Fibroblast of lung (primary cell): Measurements from ENCODE around the gene AP2A2. TPM values are rescaled to one million over a fixed set of nuclear protein-coding genes. Genes with fewer than 3 reads are reported as not detected.
A peak's percentile ranks its signal among the peaks of the same experiment; 100 is the strongest.

Experiments used
- DNase-seq, 2 donors: peaks; one replicate each; pipeline versions ENCODE4 v3.0.0 to v3.0.0-alpha.2; 2010; ENCODE audit warnings: low read depth in 2 of 2
- H2AFZ ChIP-seq: 2 replicates; pipeline ENCODE4 v1.5.1; 2012; ENCODE audit warnings: low read length, control low read depth, inconsistent platforms
- H3K27ac ChIP-seq: 2 replicates; pipeline ENCODE4 v1.5.1; 2011; ENCODE audit warnings: low read length, control low read depth; ENCODE audit not compliant: insufficient read depth
- H3K27me3 ChIP-seq: 2 replicates; pipeline ENCODE4 v1.5.1; 2011; ENCODE audit warnings: mild to moderate bottlenecking, low read length; ENCODE audit not compliant: control insufficient read depth, insufficient read depth
- H3K36me3 ChIP-seq: 2 replicates; pipeline ENCODE4 v1.5.1; 2011; ENCODE audit warnings: low read length; ENCODE audit not compliant: control insufficient read depth, insufficient read depth
- H3K4me1 ChIP-seq: 2 replicates; pipeline ENCODE4 v1.5.1; 2011; ENCODE audit warnings: low read length; ENCODE audit not compliant: control insufficient read depth, insufficient read depth; ENCODE audit errors: extremely low read depth
- H3K4me2 ChIP-seq: 2 replicates; pipeline ENCODE4 v1.5.1; 2011; ENCODE audit warnings: low read length, control low read depth; ENCODE audit not compliant: insufficient read depth; ENCODE audit errors: extremely low read depth
- H3K4me3 ChIP-seq, 4 experiments: fragments of 200-600 bp in 1 of 4; sonication (generic) in 1 of 4; replicated peaks in 1 of 4; 2 replicates each; pipeline ENCODE4 v1.5.1; 2011 to 2016; ENCODE audit warnings: low read length in 4 of 4, low read depth in 3 of 4, mild to moderate bottlenecking in 3 of 4, control low read depth in 2 of 4, inconsistent platforms in 1 of 4, mixed read lengths in 1 of 4; ENCODE audit not compliant: insufficient read depth in 1 of 4; ENCODE audit errors: control extremely low read depth in 1 of 4
- H3K79me2 ChIP-seq: 2 replicates; pipeline ENCODE4 v1.5.1; 2012; ENCODE audit warnings: mild to moderate bottlenecking, low read length, inconsistent platforms; ENCODE audit not compliant: control insufficient read depth, insufficient read depth
- H3K9ac ChIP-seq: 2 replicates; pipeline ENCODE4 v1.5.1; 2011; ENCODE audit warnings: mild to moderate bottlenecking, low read length, control low read depth; ENCODE audit not compliant: insufficient read depth
- H3K9me3 ChIP-seq: 2 replicates; pipeline ENCODE4 v1.5.1; 2012; ENCODE audit warnings: low read depth, low read length; ENCODE audit not compliant: control insufficient read depth, insufficient read depth
- H4K20me1 ChIP-seq: 2 replicates; pipeline ENCODE4 v1.5.1; 2011; ENCODE audit warnings: low read length; ENCODE audit not compliant: control insufficient read depth, insufficient read depth; ENCODE audit errors: extremely low read depth
- CTCF ChIP-seq, 2 donors: IDR thresholded peaks in 1 of 2; conservative IDR thresholded peaks in 1 of 2; 1 replicate in 1 of 2; 2 replicates in 1 of 2; pipeline ENCODE4 v1.5.1; 2011 to 2012; ENCODE audit warnings: low read length in 2 of 2, control low read depth in 1 of 2, inconsistent platforms in 1 of 2, low read depth in 1 of 2, mild to moderate bottlenecking in 1 of 2
- EZH2 ChIP-seq: IDR thresholded peaks from 2 replicates; pipeline ENCODE4 v1.5.1; 2012; ENCODE audit warnings: low read length, control low read depth, mild to moderate bottlenecking; ENCODE audit errors: missing control alignments
- polyA plus RNA-seq, 2 donors: library from polyadenylated mRNA; depleted of rRNA in 1 of 2; stranded (reverse) in 1 of 2; unstranded in 1 of 2; fragments of >200 nt; gene quantifications; 2 replicates each; pipeline ENCODE4 v1.2.1, GENCODE V29; 2011 to 2012; ENCODE audit warnings: missing spikeins in 1 of 2
- total RNA-seq: library from RNA; depleted of rRNA; stranded (reverse); fragments of >200 nt; gene quantifications from 2 replicates; pipeline ENCODE4 v1.2.1, GENCODE V29; 2014

The AP2A2 gene
- total and polyA plus RNA-seq, 2 donors (not counting 1 experiment from before 2014, with no cell fraction given) = 21.6 to 46.1 TPM

GRCh38 chr11:978781-979180 lies 53.1 kb downstream of the AP2A2 start:
- Histone ChIP-seq H4K20me1 (no peaks in the 10 kb centered on the region), H3K79me2 (no peaks in the 10 kb centered on the region), H3K9me3 (no peaks in the 10 kb centered on the region), H3K4me1 (no peaks in the 10 kb centered on the region), H3K27me3 (no peaks in the 10 kb centered on the region), H3K36me3 (peaks cover 11% of the 10 kb centered on the region), H3K4me3 (no peak overlapping the region), H2AFZ (no peak overlapping the region), H3K9ac (no peak overlapping the region), H3K4me2 (no peak overlapping the region), H3K27ac (no peak overlapping the region)
- DNase-seq = no peak
- no peak for TF ChIP-seq CTCF (conservative IDR thresholded peaks at IDR 0.05 in 1 of 2, IDR thresholded peaks at IDR 0.05 in 1 of 2; ENCODE audit: low read depth in 1 of 2, low read length in 2 of 2)
- no peak for TF ChIP-seq EZH2

DNA sequence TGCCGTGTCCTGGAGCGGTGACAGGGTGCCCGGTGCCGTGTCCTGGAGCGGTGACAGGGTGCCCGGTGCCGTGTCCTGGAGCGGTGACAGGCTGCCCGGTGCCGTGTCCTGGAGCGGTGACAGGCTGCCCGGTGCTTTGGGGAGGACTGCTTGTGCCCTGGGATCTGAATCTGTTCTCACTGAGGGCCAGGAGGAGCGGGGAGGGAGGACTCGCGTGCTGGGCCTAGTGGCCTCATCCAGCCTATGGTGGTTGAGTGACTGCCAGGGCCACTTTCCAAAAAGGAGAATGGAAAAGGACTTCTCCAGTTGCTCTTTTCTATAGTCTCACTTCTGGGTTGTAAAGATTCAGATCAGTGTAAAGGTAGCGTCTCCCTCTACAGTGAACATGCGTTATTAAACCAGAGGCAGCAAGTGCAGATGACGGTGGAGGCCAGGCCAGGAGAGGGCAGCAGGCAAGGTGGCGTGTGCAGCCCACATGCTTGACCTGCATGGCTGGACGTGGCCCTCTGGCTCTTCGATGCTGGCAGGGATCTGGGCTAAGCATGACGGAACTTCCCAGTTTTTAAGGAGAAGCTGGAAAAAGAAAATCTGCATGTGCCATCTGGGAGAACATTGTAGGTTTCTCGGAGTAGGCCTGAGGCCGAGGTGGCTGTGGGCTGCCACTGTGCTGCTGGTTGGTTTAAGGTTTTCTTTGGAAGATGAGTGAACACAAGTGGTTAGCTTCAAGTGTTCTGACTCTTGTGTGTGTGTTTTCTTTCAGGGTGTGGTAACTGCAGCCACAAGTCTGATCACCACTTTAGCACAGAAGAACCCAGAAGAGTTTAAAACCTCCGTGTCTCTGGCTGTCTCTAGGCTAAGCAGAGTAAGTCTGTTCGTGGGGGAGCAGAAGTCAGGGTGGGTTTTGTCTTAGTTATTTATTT lies 55.0 kb downstream of the AP2A2 start:
- Histone ChIP-seq H3K27ac (no peak overlapping the region), H4K20me1 (no peaks in the 10 kb centered on the region), H3K4me2 (no peak overlapping the region), H3K79me2 (no peaks in the 10 kb centered on the region), H3K27me3 (no peaks in the 10 kb centered on the region), H2AFZ (no peak overlapping the region), H3K36me3 (peaks cover 10% of the 10 kb centered on the region), H3K9me3 (no peaks in the 10 kb centered on the region), H3K4me1 (no peaks in the 10 kb centered on the region), H3K4me3 (no peak overlapping the region), H3K9ac (no peak overlapping the region)
- peak; percentile 15 to 57 for DNase-seq
- TF ChIP-seq EZH2 = no peak
- TF ChIP-seq CTCF (conservative IDR thresholded peaks at IDR 0.05 in 1 of 2, IDR thresholded peaks at IDR 0.05 in 1 of 2; ENCODE audit: low read depth in 1 of 2, low read length in 2 of 2) = no peak

DNA sequence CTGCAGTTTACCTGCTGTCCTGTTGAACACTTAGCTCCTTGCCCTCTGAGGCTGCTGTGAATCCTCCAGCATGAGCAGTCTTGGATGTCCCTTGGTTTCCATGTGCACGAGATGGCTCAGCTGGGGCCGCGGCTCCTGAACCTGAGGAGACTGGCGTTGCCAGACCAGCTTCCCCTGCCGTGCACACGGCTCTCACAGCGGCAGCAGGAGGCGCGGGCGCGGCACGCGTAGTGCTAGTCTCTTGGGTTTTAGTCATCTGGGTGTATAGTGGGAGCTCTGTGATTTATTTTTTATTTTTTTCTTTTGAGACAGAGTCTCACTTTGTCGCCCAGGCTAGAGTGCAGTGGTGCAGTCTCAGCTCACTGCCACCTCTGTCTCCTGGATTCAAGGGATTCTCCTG lies 56.1 kb downstream of the AP2A2 start:
- no peak for TF ChIP-seq EZH2
- TF ChIP-seq CTCF (conservative IDR thresholded peaks at IDR 0.05 in 1 of 2, IDR thresholded peaks at IDR 0.05 in 1 of 2; ENCODE audit: low read depth in 1 of 2, low read length in 2 of 2) = no peak
- no peaks in the 10 kb centered on the region for H4K20me1 ChIP-seq
- H3K36me3 ChIP-seq = peaks cover 17% of the 10 kb centered on the region
- no peak overlapping the region for H3K27ac ChIP-seq
- no peak overlapping the region for H3K9ac ChIP-seq
- H3K4me3 ChIP-seq = no peak overlapping the region
- no peaks in the 10 kb centered on the region for H3K9me3 ChIP-seq
- H3K4me2 ChIP-seq = no peak overlapping the region
- no peak for DNase-seq
- H2AFZ ChIP-seq = no peak overlapping the region
- H3K4me1 ChIP-seq = no peaks in the 10 kb centered on the region
- H3K27me3 ChIP-seq = no peaks in the 10 kb centered on the region
- H3K79me2 ChIP-seq = no peaks in the 10 kb centered on the region
